ACHN (cell line): ENCODE results near the gene ZNF117.
"Not testable (repeated sequence)": the region's sequence is repeated elsewhere in the genome, so short reads cannot be mapped to it uniquely, and the experiment has no call there.

Source experiments
- DNase-seq: peaks from one replicate; pipeline ENCODE4 v3.0.0-alpha.2; 2015
- in situ Hi-C: cut with HindIII; loops from 2 replicates; pipeline ENCODE4 v1.10.0; 2017; ENCODE audit warnings: low sequenced_read_pairs, low pct_ligation_motif_present, low pct_unique_long_range_greater_than_20kb

Gene ZNF117

DNA sequence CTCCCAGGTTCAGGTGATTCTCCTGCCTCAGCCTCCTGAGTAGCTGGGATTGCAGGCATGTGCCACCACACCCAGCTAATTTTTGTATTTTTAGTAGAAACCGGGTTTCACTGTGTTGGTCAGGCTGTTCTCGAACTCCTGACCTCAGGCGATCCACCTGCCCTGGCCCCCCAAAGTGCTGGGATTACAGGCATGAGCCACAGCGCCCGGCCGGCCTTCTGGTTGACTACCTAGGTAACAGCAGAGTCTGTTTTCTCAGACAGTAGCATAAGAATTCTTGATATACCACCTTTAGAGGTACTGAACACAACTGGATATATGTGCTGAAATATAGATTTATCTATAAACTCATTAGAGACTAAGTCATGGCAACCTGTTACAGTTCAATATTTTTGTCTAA is 50.8 kb downstream of the ZNF117 start:
- DNase-seq, in situ Hi-C loops: not testable (repeated sequence)

DNA sequence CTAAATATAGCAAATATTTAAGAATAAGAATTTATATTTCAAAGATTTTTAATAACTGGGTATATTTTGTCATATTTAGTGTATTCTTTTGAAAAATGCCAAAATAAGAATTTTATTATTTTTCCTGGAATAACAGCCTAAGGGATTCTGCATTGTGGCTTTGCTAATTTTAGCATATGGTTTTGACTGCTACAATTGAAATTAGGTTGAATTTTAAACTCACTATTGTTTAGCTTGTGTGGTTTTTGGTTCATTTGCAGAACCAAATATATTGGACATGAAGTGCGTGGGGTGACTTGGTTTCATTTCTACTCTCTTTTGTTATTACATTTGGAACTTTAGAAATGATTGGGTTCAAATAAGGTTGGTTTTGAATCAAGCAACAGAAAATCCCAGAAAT is 52.3 kb downstream of the ZNF117 start:
- in situ Hi-C loops = no loop called here

DNA sequence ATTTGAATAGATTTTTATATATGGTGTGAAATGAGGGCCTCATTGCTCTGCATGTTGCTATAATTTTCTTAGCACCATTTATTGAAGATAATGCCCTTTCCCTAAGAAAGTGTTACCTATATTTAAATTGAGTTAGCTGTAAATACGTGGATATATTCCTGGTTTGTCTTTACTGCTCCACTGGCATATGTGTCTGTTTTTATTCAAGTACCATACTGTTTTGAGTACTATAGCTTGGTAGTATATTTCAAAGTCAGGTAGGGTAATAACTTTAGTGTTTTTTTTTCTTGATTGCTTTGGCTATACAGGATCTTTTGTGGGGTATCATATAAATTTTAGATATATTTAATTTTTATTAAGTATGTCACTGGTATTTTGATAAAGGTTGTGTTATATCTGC is 56.4 kb downstream of the ZNF117 start:
- in situ Hi-C loops = no loop called here
- DNase-seq = no peak

More for the DNA sequence above, 52.3 kb downstream of the ZNF117 start:
- no peak for DNase-seq

DNA sequence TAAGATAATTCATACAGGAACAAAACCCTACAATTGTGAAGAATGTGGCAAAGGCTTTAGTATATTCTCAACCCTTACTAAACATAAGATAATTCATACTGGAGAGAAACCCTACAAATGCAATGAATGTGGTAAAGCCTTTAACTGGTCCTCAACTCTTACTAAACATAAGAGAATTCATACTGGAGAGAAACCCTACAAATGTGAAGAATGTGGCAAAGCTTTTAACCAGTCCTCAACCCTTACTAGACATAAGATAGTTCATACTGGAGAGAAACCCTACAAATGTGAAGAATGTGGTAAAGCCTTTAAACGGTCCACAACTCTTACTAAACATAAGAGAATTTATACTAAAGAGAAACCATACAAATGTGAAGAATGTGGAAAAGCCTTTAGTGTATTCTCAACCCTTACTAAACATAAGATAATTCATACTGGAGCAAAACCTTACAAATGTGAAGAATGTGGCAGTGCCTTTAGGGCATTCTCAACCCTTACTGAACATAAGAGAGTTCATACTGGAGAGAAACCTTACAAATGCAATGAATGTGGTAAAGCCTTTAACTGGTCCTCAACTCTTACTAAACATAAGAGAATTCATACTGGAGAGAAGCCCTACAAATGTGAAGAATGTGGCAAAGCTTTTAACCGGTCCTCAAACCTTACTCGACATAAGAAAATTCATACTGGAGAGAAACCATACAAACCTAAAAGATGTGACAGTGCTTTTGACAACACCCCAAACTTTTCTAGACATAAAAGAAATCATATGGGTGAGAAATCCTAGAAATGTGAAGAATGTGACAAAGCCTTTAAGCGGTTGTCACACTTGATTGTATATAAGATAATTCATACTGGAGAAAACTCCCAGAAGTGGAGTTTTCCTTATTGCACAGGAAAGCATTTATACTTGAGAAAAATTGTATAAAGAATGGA is 62.3 kb downstream of the ZNF117 start:
- in situ Hi-C loops, DNase-seq: not testable (repeated sequence)
